ENCODE measurements around the gene HUNK. TPM values are rescaled to one million over a fixed set of nuclear protein-coding genes. Genes with fewer than 3 reads are reported as not detected.

Gene HUNK
- total RNA-seq, 1 donor from 2014 or later: 2.5 TPM

Other genes with a start within 250 kb of the HUNK start
- gene SOD1, start 213.3 kb upstream of the HUNK start, total RNA-seq: 106 TPM
- 12.3 TPM for gene SCAF4, start 140.9 kb upstream of the HUNK start, total RNA-seq

Measured in tongue (tissue), 1 donor.